Astrocyte (in vitro differentiated cells and primary cell): ENCODE data around the gene STARD8.

Experiments
- EZH2 ChIP-seq: IDR thresholded peaks from 2 replicates; pipeline ENCODE4 v1.6.1; 2012; ENCODE audit warnings: mild to moderate bottlenecking, low read length, inconsistent platforms; ENCODE audit not compliant: insufficient read depth
- TF ChIP-seq, protein P1 (sequence below): IDR thresholded peaks from 2 replicates; pipeline ENCODE4 v1.5.1; 2011; ENCODE audit warnings: low read depth, mild to moderate bottlenecking, inconsistent platforms, low read length, moderate library complexity; ENCODE audit not compliant: insufficient read depth

- TF ChIP-seq, protein P1, sequence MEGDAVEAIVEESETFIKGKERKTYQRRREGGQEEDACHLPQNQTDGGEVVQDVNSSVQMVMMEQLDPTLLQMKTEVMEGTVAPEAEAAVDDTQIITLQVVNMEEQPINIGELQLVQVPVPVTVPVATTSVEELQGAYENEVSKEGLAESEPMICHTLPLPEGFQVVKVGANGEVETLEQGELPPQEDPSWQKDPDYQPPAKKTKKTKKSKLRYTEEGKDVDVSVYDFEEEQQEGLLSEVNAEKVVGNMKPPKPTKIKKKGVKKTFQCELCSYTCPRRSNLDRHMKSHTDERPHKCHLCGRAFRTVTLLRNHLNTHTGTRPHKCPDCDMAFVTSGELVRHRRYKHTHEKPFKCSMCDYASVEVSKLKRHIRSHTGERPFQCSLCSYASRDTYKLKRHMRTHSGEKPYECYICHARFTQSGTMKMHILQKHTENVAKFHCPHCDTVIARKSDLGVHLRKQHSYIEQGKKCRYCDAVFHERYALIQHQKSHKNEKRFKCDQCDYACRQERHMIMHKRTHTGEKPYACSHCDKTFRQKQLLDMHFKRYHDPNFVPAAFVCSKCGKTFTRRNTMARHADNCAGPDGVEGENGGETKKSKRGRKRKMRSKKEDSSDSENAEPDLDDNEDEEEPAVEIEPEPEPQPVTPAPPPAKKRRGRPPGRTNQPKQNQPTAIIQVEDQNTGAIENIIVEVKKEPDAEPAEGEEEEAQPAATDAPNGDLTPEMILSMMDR = no peak
- no peak for TF ChIP-seq EZH2
Observed at GRCh38 chrX:68647156-68647957, at the start of gene STARD8.
